NT2/D1 (cell line): Measurements from ENCODE around the gene MRTO4.

Experiments used
- SUZ12 ChIP-seq: IDR thresholded peaks from 2 replicates; pipeline ENCODE4 v1.6.1; 2011; ENCODE audit not compliant: insufficient read length, insufficient read depth; ENCODE audit errors: extremely low read depth
- YY1 ChIP-seq: IDR thresholded peaks from 2 replicates; pipeline ENCODE4 v1.6.1; 2011; ENCODE audit not compliant: insufficient read length, insufficient read depth
- ZNF274 ChIP-seq: IDR thresholded peaks from 2 replicates; pipeline ENCODE4 v1.6.1; 2011; ENCODE audit warnings: mild to moderate bottlenecking, low read depth, low read length

DNA sequence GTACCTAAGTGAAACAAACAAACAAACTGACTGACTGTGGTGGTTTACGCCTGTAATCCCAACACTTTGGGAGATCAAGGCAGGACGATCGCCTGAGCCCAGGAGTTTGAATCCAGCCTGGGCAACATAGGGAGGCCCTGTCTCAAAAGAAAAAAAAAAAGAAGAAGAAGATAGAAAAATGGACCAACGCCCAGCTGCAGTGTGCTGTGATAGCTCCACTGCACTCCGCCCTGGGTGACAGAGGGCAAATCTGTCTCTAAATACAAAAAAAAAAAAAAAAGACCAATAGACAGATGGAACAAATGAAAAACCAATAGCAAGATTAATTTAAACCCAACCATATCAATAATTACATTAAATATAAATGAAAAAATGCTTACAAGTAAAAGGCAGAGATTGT is 23.0 kb downstream of the MRTO4 start:
- TF ChIP-seq YY1 = no peak
- no peak for TF ChIP-seq ZNF274
- no peak for TF ChIP-seq SUZ12
